Activated CD4-positive, alpha-beta memory T cell treated with anti-CD3 and anti-CD28 coated beads, Interleukin-2, amount 10 ng/mL, durations not matched to agents 7 days and 5 days (primary cell): ENCODE measurements around the gene KRT71. TPM values are rescaled to one million over a fixed set of nuclear protein-coding genes. Genes with fewer than 3 reads are reported as not detected.
"Not testable (repeated sequence)": the region's sequence is repeated elsewhere in the genome, so short reads cannot be mapped to it uniquely, and the experiment has no call there.

ENCODE experiments used
- CTCF ChIA-PET: fragments of 350-600 bp; sonication (Branson Sonifier 250); formaldehyde crosslinking; loops from one replicate; lab custom pipeline; 2021; ENCODE audit warnings: antibody characterized with exemption, inconsistent platforms; lab: Charles Lee
- POLR2A ChIA-PET: fragments of 350-600 bp; sonication (Branson Sonifier 250); formaldehyde crosslinking; loops from one replicate; lab custom pipeline; 2021; ENCODE audit warnings: antibody characterized with exemption; lab: Charles Lee
- DNase-seq: peaks from one replicate; pipeline ENCODE4 v3.0.0-alpha.2; 2020
- H3K27ac Mint-ChIP-seq: one replicate; pipeline ENCODE4 v1.8.0; 2021; ENCODE audit warnings: mild to moderate bottlenecking, mixed read lengths
- H3K27me3 Mint-ChIP-seq: one replicate; pipeline ENCODE4 v1.8.0; 2021; ENCODE audit warnings: mixed read lengths
- H3K36me3 Mint-ChIP-seq: one replicate; pipeline ENCODE4 v1.8.0; 2021; ENCODE audit warnings: low read depth, mixed read lengths
- H3K4me1 Mint-ChIP-seq: one replicate; pipeline ENCODE4 v1.8.0; 2021; ENCODE audit warnings: mixed read lengths
- H3K4me3 Mint-ChIP-seq: one replicate; pipeline ENCODE4 v1.8.0; 2021; ENCODE audit warnings: mild to moderate bottlenecking, mixed read lengths
- H3K9me3 Mint-ChIP-seq: one replicate; pipeline ENCODE4 v1.8.0; 2021; ENCODE audit warnings: mixed read lengths
- total RNA-seq, 2 experiments: library from RNA; stranded (reverse); gene quantifications; one replicate each; pipeline ENCODE4 v1.2.3, GENCODE V29; 2021

KRT71 gene
- total RNA-seq, 2 experiments from 2014 or later: not detected

GRCh38 chr12:52513736-52514135, 39.2 kb downstream of the KRT71 start:
- ChIA-PET CTCF (no interaction called here), POLR2A (no interaction called here)

GRCh38 chr12:52508211-52508610, 44.7 kb downstream of the KRT71 start:
- CTCF ChIA-PET: no interaction called here

More at GRCh38 chr12:52513736-52514135, 39.2 kb downstream of the KRT71 start:
- H3K36me3 Mint-ChIP-seq: no peaks in the 10 kb centered on the region
- no peak overlapping the region for H3K27ac Mint-ChIP-seq
- H3K4me1 Mint-ChIP-seq: no peaks in the 10 kb centered on the region
- H3K27me3 Mint-ChIP-seq: peaks cover 12% of the 10 kb centered on the region
- peaks cover 3% of the 10 kb centered on the region for H3K9me3 Mint-ChIP-seq
- no peak for DNase-seq
- no peak overlapping the region for H3K4me3 Mint-ChIP-seq

DNA sequence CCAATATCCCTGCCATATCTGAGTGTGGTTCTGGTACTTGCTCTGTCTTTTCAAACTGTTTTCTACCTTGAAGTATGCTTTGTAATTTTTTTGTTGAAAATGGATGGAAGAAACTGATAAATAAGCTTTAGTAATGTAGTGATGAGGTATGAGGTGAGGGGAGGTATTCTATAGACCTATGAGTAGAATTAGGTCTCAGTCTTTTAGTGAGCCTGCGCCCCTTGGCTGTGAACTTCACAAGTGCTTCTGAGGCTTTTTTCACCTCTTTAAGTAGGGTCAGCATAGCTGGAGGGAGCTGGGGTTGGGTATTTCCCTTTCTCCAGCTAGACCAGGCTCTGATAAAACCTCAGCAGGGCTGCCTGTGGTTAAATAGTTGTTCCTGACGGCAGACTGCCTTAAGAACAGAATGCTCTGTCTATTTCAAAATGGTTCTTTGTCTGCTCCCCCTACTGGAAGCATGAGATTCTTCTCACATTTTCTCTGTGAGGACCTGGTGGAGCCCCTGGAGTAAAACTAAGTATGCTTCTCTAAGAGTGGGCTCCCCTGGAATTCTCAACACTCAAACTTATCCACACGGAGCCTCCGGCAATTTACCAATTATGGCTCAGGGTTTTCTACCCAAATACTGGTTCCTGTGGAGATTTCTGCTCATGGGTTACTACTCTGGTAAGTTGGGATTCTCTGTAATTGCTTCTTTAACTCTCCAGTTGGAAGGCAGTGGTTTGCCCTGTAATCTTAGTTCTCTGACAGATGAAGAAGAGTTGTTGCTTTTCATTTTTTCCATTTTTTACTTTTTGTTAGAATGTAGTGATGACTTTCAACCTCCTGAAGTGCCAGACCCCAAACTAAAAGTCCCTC, 45.9 kb downstream of the KRT71 start:
- H3K27ac Mint-ChIP-seq: no peak overlapping the region

More at GRCh38 chr12:52508211-52508610, 44.7 kb downstream of the KRT71 start:
- no peak for DNase-seq
- no peaks in the 10 kb centered on the region for H3K4me1 Mint-ChIP-seq
- peaks cover 3% of the 10 kb centered on the region for H3K9me3 Mint-ChIP-seq
- POLR2A ChIA-PET: no interaction called here
- H3K36me3 Mint-ChIP-seq: no peaks in the 10 kb centered on the region
- H3K27ac Mint-ChIP-seq: no peak overlapping the region
- H3K4me3 Mint-ChIP-seq: no peak overlapping the region
- peaks cover 40% of the 10 kb centered on the region for H3K27me3 Mint-ChIP-seq

DNA sequence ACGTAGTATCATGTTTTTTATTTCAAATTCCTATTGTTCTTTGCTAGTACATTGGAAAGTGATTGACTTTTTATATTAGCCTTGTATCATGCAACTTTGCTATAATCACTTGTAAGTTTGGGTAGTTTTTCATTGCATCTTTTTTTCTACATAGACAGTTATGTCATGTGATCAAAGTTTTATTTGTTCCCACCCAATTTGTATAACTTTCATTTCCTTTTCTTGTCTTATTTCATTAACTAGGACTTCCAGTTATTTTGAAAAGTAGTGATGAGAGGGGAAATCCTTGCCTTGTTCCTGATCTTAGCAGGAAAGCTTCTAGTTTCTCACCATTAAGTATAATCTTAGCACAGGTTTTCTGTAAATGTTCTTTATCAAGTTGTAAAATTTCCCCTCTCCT, 50.1 kb downstream of the KRT71 start:
- Mint-ChIP-seq H3K4me3 (no peak overlapping the region), H3K36me3 (no peaks in the 10 kb centered on the region), H3K4me1 (no peaks in the 10 kb centered on the region), H3K27me3 (peaks cover 46% of the 10 kb centered on the region), H3K27ac (no peak overlapping the region), H3K9me3 (no peaks in the 10 kb centered on the region)
- CTCF ChIA-PET: no interaction called here
- no peak for DNase-seq
- POLR2A ChIA-PET: no interaction called here

More for the DNA sequence above, 45.9 kb downstream of the KRT71 start:
- Mint-ChIP-seq H3K4me1 (no peaks in the 10 kb centered on the region), H3K27me3 (peaks cover 44% of the 10 kb centered on the region), H3K36me3 (no peaks in the 10 kb centered on the region), H3K9me3 (peaks cover 3% of the 10 kb centered on the region), H3K4me3 (no peak overlapping the region)
- POLR2A ChIA-PET: no interaction called here
- no peak for DNase-seq
- CTCF ChIA-PET: interaction anchor here (0.7 kb wide), 1 partner anchor 373 kb away, joined by 3 read pairs; no protein-coding TSS in a partner anchor

DNA sequence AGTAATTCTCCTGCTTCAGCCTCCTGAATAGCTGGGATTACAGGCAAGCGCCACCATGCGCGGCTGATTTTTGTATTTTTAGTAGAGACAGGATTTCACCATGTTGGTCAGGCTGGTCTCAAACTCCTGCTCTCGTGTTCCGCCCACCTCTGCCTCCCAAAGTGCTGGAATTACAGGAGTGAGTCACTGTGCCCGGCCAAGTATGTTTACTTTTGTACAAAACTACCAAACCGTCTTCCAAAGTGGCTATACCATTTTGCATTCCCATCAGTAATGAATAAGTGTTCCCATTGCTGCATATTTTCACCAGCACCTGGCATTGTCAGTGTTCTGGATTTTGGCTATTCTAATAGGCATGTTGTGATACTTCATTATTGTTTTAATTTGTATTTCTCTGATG, 51.5 kb downstream of the KRT71 start:
- CTCF ChIA-PET: interaction anchor here (1.6 kb wide), 1 partner anchor 128 kb away, joined by 3 read pairs; no protein-coding TSS in a partner anchor
- POLR2A ChIA-PET: no interaction called here
- Mint-ChIP-seq H3K36me3 (no peaks in the 10 kb centered on the region), H3K4me3 (no peak overlapping the region), H3K4me1 (no peaks in the 10 kb centered on the region), H3K27me3 (peaks cover 35% of the 10 kb centered on the region), H3K9me3 (no peaks in the 10 kb centered on the region), H3K27ac (no peak overlapping the region)
- DNase-seq: no peak

GRCh38 chr12:52500574-52500973, 52.4 kb downstream of the KRT71 start:
- H3K9me3 Mint-ChIP-seq, H3K27ac Mint-ChIP-seq, DNase-seq, H3K4me1 Mint-ChIP-seq, H3K36me3 Mint-ChIP-seq, POLR2A ChIA-PET, H3K4me3 Mint-ChIP-seq: not testable (repeated sequence)
- H3K27me3 Mint-ChIP-seq: peaks cover 33% of the 10 kb centered on the region
- CTCF ChIA-PET: interaction anchor here (1.6 kb wide), 1 partner anchor 127 kb away, joined by 3 read pairs; no protein-coding TSS in a partner anchor

DNA sequence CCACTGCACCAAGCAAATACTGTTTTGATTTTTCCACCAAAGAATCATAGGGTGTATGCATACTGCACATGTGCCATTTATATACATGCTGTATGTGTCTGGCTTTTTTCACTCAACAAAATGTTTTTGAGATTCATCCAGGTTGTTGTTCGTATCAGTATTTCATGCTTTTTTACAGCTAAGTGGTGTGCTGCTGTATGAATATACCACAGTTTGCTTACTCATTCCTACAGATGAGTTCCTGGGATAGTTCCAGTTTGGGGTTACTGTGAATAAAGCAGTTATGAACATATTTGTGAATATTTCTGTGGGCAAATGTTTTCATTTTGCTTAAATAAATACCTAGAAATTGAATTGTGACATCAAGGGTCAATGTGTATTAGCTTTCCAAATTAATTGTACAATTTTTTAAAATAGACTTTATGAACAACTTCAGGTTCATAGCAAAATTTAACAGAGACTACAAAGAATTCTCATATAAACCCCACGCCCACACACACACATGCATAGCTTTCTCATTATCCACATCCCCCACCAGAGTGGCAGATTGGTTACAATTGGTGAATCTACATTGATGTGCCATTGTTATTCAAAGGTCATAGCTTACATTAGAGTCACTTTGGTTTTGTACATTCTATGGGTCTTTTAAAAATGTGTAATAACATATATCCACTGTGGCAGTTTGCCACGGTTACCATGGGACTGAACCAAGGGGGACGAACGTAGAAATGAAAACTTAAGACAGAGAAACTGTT, 53.0 kb downstream of the KRT71 start:
- H3K27ac Mint-ChIP-seq: no peak overlapping the region
- H3K36me3 Mint-ChIP-seq: no peaks in the 10 kb centered on the region
- no peaks in the 10 kb centered on the region for H3K9me3 Mint-ChIP-seq
- no peaks in the 10 kb centered on the region for H3K4me1 Mint-ChIP-seq
- H3K4me3 Mint-ChIP-seq: no peak overlapping the region
- ChIA-PET POLR2A (no interaction called here), CTCF (no interaction called here)
- peaks cover 36% of the 10 kb centered on the region for H3K27me3 Mint-ChIP-seq
- no peak for DNase-seq

- H3K4me3 Mint-ChIP-seq: no peak overlapping the region
- POLR2A ChIA-PET: no interaction called here
- no peak overlapping the region for H3K27ac Mint-ChIP-seq
- no peak for DNase-seq
- H3K9me3 Mint-ChIP-seq: no peaks in the 10 kb centered on the region
- no peaks in the 10 kb centered on the region for H3K4me1 Mint-ChIP-seq
- CTCF ChIA-PET: no interaction called here
- H3K36me3 Mint-ChIP-seq: no peaks in the 10 kb centered on the region
- peaks cover 39% of the 10 kb centered on the region for H3K27me3 Mint-ChIP-seq
Measured at GRCh38 chr12:52498946-52499345, 54.0 kb downstream of the KRT71 start.

DNA sequence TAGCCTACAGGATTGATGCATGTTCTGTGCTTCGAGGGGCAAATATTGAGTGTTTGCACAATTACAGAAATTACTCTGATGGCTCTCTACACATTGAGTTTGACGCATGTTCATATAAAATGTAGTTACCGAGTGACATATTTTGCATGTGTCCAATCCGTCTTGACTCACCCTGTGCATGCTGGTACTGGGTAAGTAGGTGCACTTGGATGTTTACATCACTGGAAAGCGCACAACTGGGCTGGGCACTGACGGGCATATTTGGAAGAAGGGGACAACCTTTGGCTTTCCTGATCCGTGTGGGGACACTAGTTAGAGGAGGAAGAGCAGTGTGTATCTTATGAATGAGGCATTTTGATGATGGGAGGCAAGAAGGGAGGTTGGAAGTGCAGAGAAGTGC, 55.0 kb downstream of the KRT71 start:
- ChIA-PET POLR2A (no interaction called here), CTCF (no interaction called here)
- Mint-ChIP-seq H3K4me3 (no peak overlapping the region), H3K9me3 (no peaks in the 10 kb centered on the region), H3K27me3 (peaks cover 40% of the 10 kb centered on the region), H3K36me3 (no peaks in the 10 kb centered on the region), H3K27ac (no peak overlapping the region), H3K4me1 (no peaks in the 10 kb centered on the region)
- no peak for DNase-seq

DNA sequence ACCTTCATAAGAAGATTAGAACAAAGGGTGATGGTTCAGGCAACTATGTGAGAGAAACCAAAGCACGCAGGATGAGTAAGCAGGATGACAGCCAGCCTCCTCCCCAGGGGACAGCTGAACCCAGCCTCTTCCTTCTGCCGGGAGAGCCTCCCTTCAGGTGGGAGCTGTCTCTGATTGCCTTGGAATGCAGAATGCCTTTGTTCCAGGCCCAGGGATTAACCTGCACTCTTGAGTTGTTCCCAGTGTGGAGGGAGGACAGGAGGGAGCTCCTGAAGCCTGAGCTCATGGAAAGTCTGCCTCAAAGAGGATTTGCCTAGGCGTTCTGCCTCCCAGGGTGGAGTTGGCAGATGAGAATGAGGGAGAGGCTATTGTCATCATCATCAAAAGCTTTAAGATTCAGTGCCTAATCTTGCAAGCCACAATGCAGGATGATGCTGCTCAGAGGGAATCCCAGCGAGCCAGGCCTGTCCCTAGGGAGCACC, 56.3 kb downstream of the KRT71 start:
- ChIA-PET CTCF (no interaction called here), POLR2A (no interaction called here)
- Mint-ChIP-seq H3K9me3 (no peaks in the 10 kb centered on the region), H3K36me3 (no peaks in the 10 kb centered on the region), H3K27me3 (peaks cover 30% of the 10 kb centered on the region), H3K4me1 (no peaks in the 10 kb centered on the region), H3K4me3 (no peak overlapping the region), H3K27ac (no peak overlapping the region)
- no peak for DNase-seq

- Mint-ChIP-seq H3K4me1 (no peaks in the 10 kb centered on the region), H3K27me3 (peaks cover 29% of the 10 kb centered on the region), H3K27ac (no peak overlapping the region), H3K9me3 (no peaks in the 10 kb centered on the region), H3K36me3 (no peaks in the 10 kb centered on the region), H3K4me3 (no peak overlapping the region)
- CTCF ChIA-PET: no interaction called here
- DNase-seq: no peak
- POLR2A ChIA-PET: no interaction called here
Measured at GRCh38 chr12:52496054-52496453, 56.9 kb downstream of the KRT71 start.

- no peaks in the 10 kb centered on the region for H3K36me3 Mint-ChIP-seq
- ChIA-PET CTCF (no interaction called here), POLR2A (no interaction called here)
- no peak overlapping the region for H3K27ac Mint-ChIP-seq
- H3K4me3 Mint-ChIP-seq: no peak overlapping the region
- peaks cover 26% of the 10 kb centered on the region for H3K27me3 Mint-ChIP-seq
- no peak for DNase-seq
- H3K9me3 Mint-ChIP-seq: no peaks in the 10 kb centered on the region
- no peaks in the 10 kb centered on the region for H3K4me1 Mint-ChIP-seq
Measured at GRCh38 chr12:52495389-52495788, 57.6 kb downstream of the KRT71 start.

- Mint-ChIP-seq H3K4me1 (no peaks in the 10 kb centered on the region), H3K4me3 (no peak overlapping the region), H3K27ac (no peak overlapping the region), H3K27me3 (peaks cover 26% of the 10 kb centered on the region), H3K9me3 (no peaks in the 10 kb centered on the region), H3K36me3 (no peaks in the 10 kb centered on the region)
- DNase-seq: no peak
- ChIA-PET POLR2A (no interaction called here), CTCF (no interaction called here)
Measured at GRCh38 chr12:52494518-52494917, 58.4 kb downstream of the KRT71 start.
